Measurements from ENCODE around the gene SSBP3. TPM values are rescaled to one million over a fixed set of nuclear protein-coding genes. Genes with fewer than 3 reads are reported as not detected.

Gene SSBP3
- total RNA-seq, 2 experiments from 2014 or later, result 16.5 to 44.9 TPM

DNA sequence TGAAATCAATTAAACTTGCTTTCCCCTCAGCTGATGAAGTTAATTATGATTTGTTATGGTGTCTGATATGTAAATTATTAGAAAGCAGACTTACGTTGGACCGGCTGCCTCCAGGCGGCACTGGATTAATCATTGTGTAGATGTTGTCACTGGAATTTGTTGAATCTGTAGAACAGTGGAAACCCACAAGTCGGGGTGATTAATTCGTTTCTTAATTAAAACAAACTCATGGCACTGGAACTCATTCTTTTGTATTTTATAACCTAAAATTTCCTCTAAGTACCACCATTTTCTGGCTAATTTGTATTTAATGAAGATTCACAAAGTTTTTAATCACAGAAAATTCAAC lies 167.2 kb downstream of the SSBP3 start:
- Histone ChIP-seq H2AFZ (ENCODE audit: low read length) (no peak overlapping the region), H3K4me1 (ENCODE audit: insufficient read depth, low read length, poor library complexity, severe bottlenecking) (no peaks in the 10 kb centered on the region), H4K20me1 (ENCODE audit: insufficient read depth, low read length) (no peaks in the 10 kb centered on the region), H3K4me2 (ENCODE audit: low read length) (no peak overlapping the region), H3K9me3 (ENCODE audit: low read length) (no peaks in the 10 kb centered on the region), H3K4me3 (ENCODE audit: low read depth, low read length, poor library complexity, severe bottlenecking) (no peak overlapping the region), H3K36me3 (ENCODE audit: insufficient read depth, low read length) (peaks cover 16% of the 10 kb centered on the region), H3K27ac (ENCODE audit: low read depth, low read length, poor library complexity, severe bottlenecking) (no peak overlapping the region), H3K9me2 (ENCODE audit: insufficient read depth, low read length) (no peaks in the 10 kb centered on the region), H3K79me2 (ENCODE audit: insufficient read depth, low read depth, low read length) (no peaks in the 10 kb centered on the region)
- TF ChIP-seq CTCF (conservative IDR thresholded peaks at IDR 0.05; ENCODE audit: low read length) (no peak), EZH2phosphoT487 (IDR thresholded peaks at IDR 0.05; ENCODE audit: borderline replicate concordance, low read depth, low read length) (no peak)
- POLR2A ChIA-PET, result no interaction called here
- CTCF ChIA-PET (ENCODE audit: unreplicated experiment), result no interaction called here
- no TSS peak for BruUV-seq (replicated peaks)
- intact Hi-C loops (cut with micrococcal nuclease; ENCODE audit: unreplicated experiment), result no loop called here
- DNase-seq (ENCODE audit: low spot score), result no peak

- TF ChIP-seq EZH2phosphoT487 (IDR thresholded peaks at IDR 0.05; ENCODE audit: borderline replicate concordance, low read depth, low read length), result no peak
- no peak for TF ChIP-seq CTCF (conservative IDR thresholded peaks at IDR 0.05; ENCODE audit: low read length)
- Histone ChIP-seq H3K36me3 (ENCODE audit: insufficient read depth, low read length) (peaks cover 16% of the 10 kb centered on the region), H3K4me1 (ENCODE audit: insufficient read depth, low read length, poor library complexity, severe bottlenecking) (no peaks in the 10 kb centered on the region), H3K4me3 (ENCODE audit: low read depth, low read length, poor library complexity, severe bottlenecking) (no peak overlapping the region), H3K79me2 (ENCODE audit: insufficient read depth, low read depth, low read length) (no peaks in the 10 kb centered on the region), H2AFZ (ENCODE audit: low read length) (no peak overlapping the region), H3K27ac (ENCODE audit: low read depth, low read length, poor library complexity, severe bottlenecking) (no peak overlapping the region), H4K20me1 (ENCODE audit: insufficient read depth, low read length) (no peaks in the 10 kb centered on the region), H3K9me2 (ENCODE audit: insufficient read depth, low read length) (no peaks in the 10 kb centered on the region), H3K4me2 (ENCODE audit: low read length) (no peak overlapping the region), H3K9me3 (ENCODE audit: low read length) (no peaks in the 10 kb centered on the region)
- intact Hi-C loops (cut with micrococcal nuclease; ENCODE audit: unreplicated experiment), result no loop called here
- CTCF ChIA-PET (ENCODE audit: unreplicated experiment), result no interaction called here
- no TSS peak for BruUV-seq (replicated peaks)
- DNase-seq (ENCODE audit: low spot score), result no peak
- POLR2A ChIA-PET, result no interaction called here
These were observed 167.7 kb downstream of the SSBP3 start for GRCh38 chr1:54238353-54239034.

DNA sequence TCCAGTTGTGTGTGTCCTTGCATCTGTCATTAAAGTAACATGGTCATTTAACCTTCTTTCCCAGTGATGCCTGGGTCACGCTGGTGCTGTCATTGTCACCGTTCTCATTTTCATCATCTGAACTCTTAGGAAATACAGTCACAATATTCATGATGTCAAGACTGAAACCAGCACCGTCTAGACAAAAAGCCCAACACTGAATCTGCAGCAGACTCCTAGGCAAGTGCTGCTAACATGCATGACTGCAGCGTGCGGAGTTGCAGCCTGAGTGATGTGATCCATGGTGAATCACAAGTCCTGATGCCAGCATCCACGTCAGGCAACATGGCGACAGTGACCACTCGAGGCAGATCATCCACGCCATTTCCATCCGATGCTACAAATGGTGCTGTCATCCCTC lies 168.6 kb downstream of the SSBP3 start:
- BruUV-seq (replicated peaks), result no TSS peak
- ChIA-PET CTCF (ENCODE audit: unreplicated experiment) (no interaction called here), POLR2A (no interaction called here)
- Histone ChIP-seq H3K9me3 (ENCODE audit: low read length) (no peaks in the 10 kb centered on the region), H3K36me3 (ENCODE audit: insufficient read depth, low read length) (peaks cover 16% of the 10 kb centered on the region), H3K9me2 (ENCODE audit: insufficient read depth, low read length) (no peaks in the 10 kb centered on the region), H4K20me1 (ENCODE audit: insufficient read depth, low read length) (no peaks in the 10 kb centered on the region), H2AFZ (ENCODE audit: low read length) (no peak overlapping the region), H3K79me2 (ENCODE audit: insufficient read depth, low read depth, low read length) (no peaks in the 10 kb centered on the region), H3K4me3 (ENCODE audit: low read depth, low read length, poor library complexity, severe bottlenecking) (no peak overlapping the region), H3K27ac (ENCODE audit: low read depth, low read length, poor library complexity, severe bottlenecking) (no peak overlapping the region), H3K4me2 (ENCODE audit: low read length) (no peak overlapping the region), H3K4me1 (ENCODE audit: insufficient read depth, low read length, poor library complexity, severe bottlenecking) (no peaks in the 10 kb centered on the region)
- no peak for DNase-seq (ENCODE audit: low spot score)
- no peak for TF ChIP-seq EZH2phosphoT487 (IDR thresholded peaks at IDR 0.05; ENCODE audit: borderline replicate concordance, low read depth, low read length)
- intact Hi-C loops (cut with micrococcal nuclease; ENCODE audit: unreplicated experiment), result no loop called here
